Body of pancreas (tissue), 4 donors: ENCODE measurements around the gene SLC39A10. TPM values are rescaled to one million over a fixed set of nuclear protein-coding genes. Genes with fewer than 3 reads are reported as not detected.
"Not testable (repeated sequence)": the region's sequence is repeated elsewhere in the genome, so short reads cannot be mapped to it uniquely, and the experiment has no call there.

Source experiments
- ATAC-seq: fragments of 150-250 bp; one replicate; pipeline ENCODE4 v1.9.1; 2016
- DNase-seq, 4 donors: peaks; one replicate each; pipeline ENCODE4 v3.0.0-alpha.2; 2019
- H3K27ac ChIP-seq, 4 donors: fragments of 200-600 bp; sonication (generic); 1 replicate in 3 of 4; 2 replicates in 1 of 4; pipeline versions ENCODE4 v1.5.1 to v1.6.1; 2016 to 2019; ENCODE audit warnings: mild to moderate bottlenecking in 1 of 4, mixed read lengths in 1 of 4, moderate library complexity in 1 of 4
- H3K27me3 ChIP-seq, 2 donors: fragments of 200-600 bp; sonication (generic); one replicate each; pipeline ENCODE4 v1.6.0; 2016; ENCODE audit warnings: mild to moderate bottlenecking in 1 of 2
- H3K36me3 ChIP-seq, 2 donors: fragments of 200-600 bp; sonication (generic); replicated peaks in 1 of 2; 2 replicates each; pipeline ENCODE4 v1.5.1; 2016; ENCODE audit warnings: low read depth in 2 of 2; ENCODE audit not compliant: insufficient read depth in 1 of 2
- H3K4me1 ChIP-seq: fragments of 200-600 bp; sonication (generic); one replicate; pipeline ENCODE4 v1.6.0; 2016
- H3K4me3 ChIP-seq, 2 donors: fragments of 200-600 bp; sonication (generic); 1 replicate in 1 of 2; 2 replicates in 1 of 2; pipeline ENCODE4 v1.5.1; 2016 to 2019
- H3K9me3 ChIP-seq, 3 donors: fragments of 200-600 bp; sonication (generic); 1 replicate in 2 of 3; 2 replicates in 1 of 3; pipeline ENCODE4 v1.5.1; 2016
- POLR2A ChIP-seq, 3 donors: fragments of 450-650 bp; IDR thresholded peaks; one replicate each; pipeline ENCODE4 v1.6.1; 2016; ENCODE audit warnings: antibody characterized with exemption in 3 of 3, mild to moderate bottlenecking in 2 of 3
- WGBS, 2 donors: methylation state at CpG; one replicate each; pipeline ENCODE4 v1.1.5; 2017; 5-methylcytosine and 5-hydroxymethylcytosine counted together
- intact Hi-C: fragments of 100-400 bp; cut with DNase I; formaldehyde crosslinking; loops from one replicate; pipeline ENCODE4 v1.15.1; 2023
- total RNA-seq, 2 donors: library from RNA; depleted of rRNA; stranded (reverse); fragments of >200 nt; gene quantifications; one replicate each; pipeline ENCODE4 v1.1.0, GENCODE V29; 2016
- TF ChIP-seq, protein P1 (sequence below), 7 experiments: fragments of 450-650 bp in 4 of 7; fragments of 200-600 bp in 3 of 7; sonication (generic) in 3 of 7; IDR thresholded peaks; one replicate each; pipeline ENCODE4 v1.5.1; 2016 to 2019; ENCODE audit warnings: antibody characterized with exemption in 7 of 7

Gene SLC39A10
- total RNA-seq, 2 donors from 2014 or later, result 17.8 to 18.7 TPM

DNA sequence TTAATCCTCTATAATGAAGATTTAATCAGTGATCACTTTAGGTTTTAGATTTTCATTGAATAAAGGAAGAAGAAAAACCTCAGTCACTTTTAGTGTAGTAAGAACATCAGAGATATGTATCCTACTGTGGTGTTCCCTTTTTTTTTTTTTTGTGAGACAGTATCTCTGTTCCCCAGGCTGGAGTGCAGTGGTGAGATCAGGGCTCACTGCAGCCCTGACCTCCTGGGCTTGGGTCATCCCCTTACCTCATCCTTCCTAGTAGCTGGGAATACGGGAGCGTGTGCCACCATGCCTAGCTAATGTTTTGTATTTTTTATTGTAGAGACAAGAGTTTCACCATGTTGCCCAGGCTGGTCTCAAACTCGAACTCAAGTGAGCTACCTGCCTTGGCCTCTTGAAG lies 5.1 kb downstream of the SLC39A10 start:
- no peak overlapping the region for H3K27ac ChIP-seq
- ATAC-seq, result no peak
- no peak for TF ChIP-seq POLR2A (IDR thresholded peaks at IDR 0.05)
- TF ChIP-seq, protein P1, sequence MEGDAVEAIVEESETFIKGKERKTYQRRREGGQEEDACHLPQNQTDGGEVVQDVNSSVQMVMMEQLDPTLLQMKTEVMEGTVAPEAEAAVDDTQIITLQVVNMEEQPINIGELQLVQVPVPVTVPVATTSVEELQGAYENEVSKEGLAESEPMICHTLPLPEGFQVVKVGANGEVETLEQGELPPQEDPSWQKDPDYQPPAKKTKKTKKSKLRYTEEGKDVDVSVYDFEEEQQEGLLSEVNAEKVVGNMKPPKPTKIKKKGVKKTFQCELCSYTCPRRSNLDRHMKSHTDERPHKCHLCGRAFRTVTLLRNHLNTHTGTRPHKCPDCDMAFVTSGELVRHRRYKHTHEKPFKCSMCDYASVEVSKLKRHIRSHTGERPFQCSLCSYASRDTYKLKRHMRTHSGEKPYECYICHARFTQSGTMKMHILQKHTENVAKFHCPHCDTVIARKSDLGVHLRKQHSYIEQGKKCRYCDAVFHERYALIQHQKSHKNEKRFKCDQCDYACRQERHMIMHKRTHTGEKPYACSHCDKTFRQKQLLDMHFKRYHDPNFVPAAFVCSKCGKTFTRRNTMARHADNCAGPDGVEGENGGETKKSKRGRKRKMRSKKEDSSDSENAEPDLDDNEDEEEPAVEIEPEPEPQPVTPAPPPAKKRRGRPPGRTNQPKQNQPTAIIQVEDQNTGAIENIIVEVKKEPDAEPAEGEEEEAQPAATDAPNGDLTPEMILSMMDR (IDR thresholded peaks at IDR 0.05), result no peak
- no peaks in the 10 kb centered on the region for H3K36me3 ChIP-seq
- peaks cover 57% of the 10 kb centered on the region for H3K4me1 ChIP-seq
- no peak overlapping the region for H3K4me3 ChIP-seq
- no peak for DNase-seq
- H3K27me3 ChIP-seq, result no peaks in the 10 kb centered on the region
- intact Hi-C loops, result no loop called here
- no peaks in the 10 kb centered on the region for H3K9me3 ChIP-seq
- 40 to 44% methylated on average over 3 of the region's 3 CpGs for WGBS, 2 donors

- no peak for ATAC-seq
- H3K4me3 ChIP-seq, result no peak overlapping the region
- no peak for DNase-seq
- intact Hi-C loops, result no loop called here
- WGBS, 2 donors, result 63 to 66% methylated on average over 3 of the region's 3 CpGs
- no peak overlapping the region for H3K27ac ChIP-seq
- H3K36me3 ChIP-seq, result no peaks in the 10 kb centered on the region
- TF ChIP-seq, protein P1 (IDR thresholded peaks at IDR 0.05), result no peak
- no peak for TF ChIP-seq POLR2A (IDR thresholded peaks at IDR 0.05)
- H3K9me3 ChIP-seq, result no peaks in the 10 kb centered on the region
- no peaks in the 10 kb centered on the region for H3K27me3 ChIP-seq
- H3K4me1 ChIP-seq, result peaks cover 57% of the 10 kb centered on the region
Measured at GRCh38 chr2:195663007-195663406, 6.0 kb downstream of the SLC39A10 start.

- TF ChIP-seq, protein P1 (IDR thresholded peaks at IDR 0.05), result peak in 2 of 7 experiments; percentile 5 to 11
- TF ChIP-seq POLR2A (IDR thresholded peaks at IDR 0.05), result no peak
- H3K36me3 ChIP-seq, result no peaks in the 10 kb centered on the region
- peaks cover 45% of the 10 kb centered on the region for H3K4me1 ChIP-seq
- WGBS, 2 donors, result 28 to 31% methylated on average over 1 of the region's 1 CpG
- ATAC-seq, result no peak
- DNase-seq, result no peak
- H3K4me3 ChIP-seq, result no peak overlapping the region
- H3K9me3 ChIP-seq, result no peaks in the 10 kb centered on the region
- no peaks in the 10 kb centered on the region for H3K27me3 ChIP-seq
- H3K27ac ChIP-seq, result no peak overlapping the region
- intact Hi-C loops, result no loop called here
Measured at GRCh38 chr2:195664528-195664927, 7.5 kb downstream of the SLC39A10 start.

DNA sequence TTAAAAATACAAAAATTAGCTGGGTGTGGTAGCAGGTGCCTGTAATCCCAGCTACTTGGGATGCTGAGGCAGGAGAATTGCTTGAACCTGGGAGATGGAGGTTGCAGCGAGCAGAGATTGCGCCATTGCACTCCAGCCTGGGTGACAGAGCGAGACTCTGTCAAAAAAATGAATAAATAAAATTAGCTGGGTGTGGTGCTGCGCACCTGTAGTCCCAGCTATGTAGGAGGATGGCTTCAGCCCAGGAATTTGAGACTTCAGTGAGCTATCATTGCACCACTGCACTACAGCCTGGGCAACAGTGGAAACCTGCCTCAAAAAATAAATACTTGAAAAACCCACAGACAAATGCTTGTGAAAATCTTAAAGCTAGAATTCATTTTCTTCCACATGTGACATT lies 8.1 kb downstream of the SLC39A10 start:
- H3K27me3 ChIP-seq, H3K27ac ChIP-seq, H3K9me3 ChIP-seq, H3K4me3 ChIP-seq, intact Hi-C loops, ATAC-seq, DNase-seq, H3K36me3 ChIP-seq: not testable (repeated sequence)
- H3K4me1 ChIP-seq, result peaks cover 38% of the 10 kb centered on the region
- WGBS, 2 donors, result 92 to 93% methylated on average over 4 of the region's 4 CpGs

DNA sequence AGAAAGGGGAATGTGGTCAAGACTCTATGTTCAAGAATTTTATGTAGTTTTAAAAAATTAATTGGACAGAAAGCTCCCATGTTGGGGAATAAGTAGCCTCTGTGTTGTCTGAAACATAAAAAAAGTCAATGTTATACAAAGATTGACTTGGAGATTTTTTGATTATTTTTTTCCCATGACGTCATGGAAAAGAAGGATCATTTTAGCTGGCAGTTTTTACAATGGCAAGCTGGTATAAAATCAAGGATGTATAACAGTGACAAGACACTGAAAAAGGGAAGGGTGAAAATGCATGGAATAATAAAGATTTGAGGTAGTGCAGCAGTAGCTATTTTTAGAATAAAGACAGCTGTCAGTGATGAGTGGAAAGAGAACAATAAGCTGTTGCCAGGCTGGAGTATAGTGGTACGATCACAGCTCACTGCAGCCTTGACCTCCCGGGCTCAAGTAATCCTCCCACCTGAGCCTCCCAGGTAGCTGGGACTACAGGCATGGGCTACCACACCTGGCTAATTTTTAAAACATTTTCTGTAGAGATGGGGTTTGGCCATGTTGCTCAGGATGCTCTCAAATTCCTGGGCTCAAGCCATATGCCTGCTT lies 9.2 kb downstream of the SLC39A10 start:
- no peak overlapping the region for H3K27ac ChIP-seq
- TF ChIP-seq, protein P1 (IDR thresholded peaks at IDR 0.05), result no peak
- no peak for TF ChIP-seq POLR2A (IDR thresholded peaks at IDR 0.05)
- no peak overlapping the region for H3K4me3 ChIP-seq
- intact Hi-C loops, result no loop called here
- no peaks in the 10 kb centered on the region for H3K27me3 ChIP-seq
- 35 to 44% methylated on average over 3 of the region's 3 CpGs for WGBS, 2 donors
- no peaks in the 10 kb centered on the region for H3K36me3 ChIP-seq
- H3K4me1 ChIP-seq, result peaks cover 33% of the 10 kb centered on the region
- DNase-seq, result no peak
- ATAC-seq, result no peak
- no peaks in the 10 kb centered on the region for H3K9me3 ChIP-seq
